Chondrocyte (in vitro differentiated cells): ENCODE data around the gene CASTOR1. TPM values are rescaled to one million over a fixed set of nuclear protein-coding genes. Genes with fewer than 3 reads are reported as not detected.
"Not testable (repeated sequence)": the region's sequence is repeated elsewhere in the genome, so short reads cannot be mapped to it uniquely, and the experiment has no call there.

Source experiments
- DNase-seq: peaks from one replicate; pipeline ENCODE4 v3.0.0; 2021; ENCODE audit warnings: mixed read lengths, low spot score
- H3K27ac Mint-ChIP-seq: one replicate; pipeline ENCODE4 v1.8.0; 2021; ENCODE audit warnings: mild to moderate bottlenecking, moderate library complexity, mixed read lengths; ENCODE audit not compliant: unreplicated experiment
- H3K27me3 Mint-ChIP-seq: 2 replicates; pipeline ENCODE4 v1.8.0; 2021; ENCODE audit warnings: low read depth, mixed read lengths
- H3K36me3 Mint-ChIP-seq: 2 replicates; pipeline ENCODE4 v1.8.0; 2021; ENCODE audit warnings: low read depth, mixed read lengths
- H3K4me1 Mint-ChIP-seq: 2 replicates; pipeline ENCODE4 v1.8.0; 2021; ENCODE audit warnings: low read depth, mild to moderate bottlenecking, mixed read lengths
- H3K4me3 Mint-ChIP-seq: one replicate; pipeline ENCODE4 v1.8.0; 2021; ENCODE audit warnings: mild to moderate bottlenecking, moderate library complexity, mixed read lengths; ENCODE audit not compliant: unreplicated experiment
- H3K9me3 Mint-ChIP-seq: 2 replicates; pipeline ENCODE4 v1.8.0; 2021; ENCODE audit warnings: low read depth, mixed read lengths
- long read RNA-seq: library from polyadenylated mRNA; stranded (forward); transcript quantifications from one replicate; pipeline ENCODE4 v2.0.0, GENCODE V29; 2021
- total RNA-seq: library from RNA; stranded (reverse); gene quantifications from 3 replicates; pipeline ENCODE4 v1.2.1, GENCODE V29; 2021
- TF ChIP-seq, protein P1 (sequence below): fragments of 200-600 bp; sonication (generic); IDR thresholded peaks from 2 replicates; pipeline ENCODE4 v1.5.0; 2021; ENCODE audit warnings: antibody characterized with exemption, mild to moderate bottlenecking, moderate library complexity

The CASTOR1 gene
- total RNA-seq = 12.1 to 18.9 TPM (median 17.0 TPM) in 3 replicates
- long read RNA-seq, transcript CASTOR1-202 (9 exons, 1,623 nt) = major isoform, 11 of 22 reads
- long read RNA-seq, partial matches to known transcripts = 0 of 22 reads
- long read RNA-seq, other reads (novel, unspliced or antisense) = 7 of 22 reads

DNA sequence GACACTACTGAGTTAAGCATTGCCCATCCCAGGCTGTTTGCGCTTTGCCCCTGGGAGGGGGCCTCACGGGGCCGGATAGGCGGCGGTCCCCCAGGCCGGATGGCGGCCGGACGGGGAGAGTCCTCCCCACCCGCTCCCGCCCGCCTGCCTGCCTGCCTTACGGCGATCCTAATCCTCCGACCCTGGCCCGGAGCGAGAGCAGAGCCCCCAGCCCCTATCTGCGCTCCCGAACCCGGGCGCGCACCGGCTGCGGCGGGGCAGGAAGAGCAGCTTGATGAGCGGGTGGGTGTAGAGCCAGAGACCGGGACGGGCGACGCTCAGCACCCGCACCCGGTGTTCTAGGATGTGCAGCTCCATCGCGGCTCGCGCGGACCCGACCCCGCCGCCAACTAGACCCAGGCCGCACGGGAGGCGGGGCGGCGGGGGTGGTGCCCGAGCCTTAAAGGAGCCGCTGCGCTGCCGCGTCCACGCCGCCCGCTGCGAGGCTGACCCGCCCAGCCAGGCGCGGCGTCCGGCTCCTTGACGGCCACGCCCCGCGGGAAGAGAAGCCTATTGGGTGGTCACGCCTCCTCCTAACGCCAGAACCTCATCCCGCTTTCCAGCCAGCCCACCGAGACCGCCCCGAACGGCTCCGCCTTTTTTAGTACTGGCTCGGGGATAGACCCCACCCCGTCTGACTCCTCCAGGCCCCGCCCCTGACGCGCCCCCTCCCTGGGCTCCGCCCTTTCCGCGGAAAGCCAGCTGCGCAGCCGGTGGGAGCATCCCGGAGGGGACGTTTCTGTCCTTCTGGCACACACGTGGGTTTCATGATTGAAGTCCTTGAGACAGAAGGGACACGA is at the start of gene CASTOR1:
Gene CASTOR1, minus strand, starts transcription at position 365 of the 839 bp plus-strand sequence. Its CDS starts 8 bp downstream, at position 357.
- no peaks in the 10 kb centered on the region for H3K9me3 Mint-ChIP-seq

DNA sequence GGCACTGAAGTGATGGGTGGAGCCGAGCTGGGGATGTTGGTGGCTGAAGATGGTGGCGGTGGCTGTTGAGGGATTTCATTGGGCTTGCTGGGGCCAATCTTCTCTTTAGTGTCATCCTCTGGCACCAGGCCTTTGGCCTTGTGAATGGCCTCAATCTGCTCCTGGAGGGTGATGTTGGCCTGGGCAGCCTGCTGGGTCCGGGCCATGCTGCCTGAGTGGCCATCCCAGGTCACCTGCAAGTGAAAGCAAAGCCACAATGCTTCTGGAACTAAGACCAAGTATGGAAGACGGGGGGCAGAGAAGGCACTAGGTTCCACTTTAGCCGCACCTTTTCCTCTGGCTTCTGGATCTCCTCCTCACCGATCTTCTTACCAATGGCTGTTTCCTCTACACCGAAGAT is 49.5 kb upstream of the CASTOR1 start:
- DNase-seq = no peak
- TF ChIP-seq, protein P1, sequence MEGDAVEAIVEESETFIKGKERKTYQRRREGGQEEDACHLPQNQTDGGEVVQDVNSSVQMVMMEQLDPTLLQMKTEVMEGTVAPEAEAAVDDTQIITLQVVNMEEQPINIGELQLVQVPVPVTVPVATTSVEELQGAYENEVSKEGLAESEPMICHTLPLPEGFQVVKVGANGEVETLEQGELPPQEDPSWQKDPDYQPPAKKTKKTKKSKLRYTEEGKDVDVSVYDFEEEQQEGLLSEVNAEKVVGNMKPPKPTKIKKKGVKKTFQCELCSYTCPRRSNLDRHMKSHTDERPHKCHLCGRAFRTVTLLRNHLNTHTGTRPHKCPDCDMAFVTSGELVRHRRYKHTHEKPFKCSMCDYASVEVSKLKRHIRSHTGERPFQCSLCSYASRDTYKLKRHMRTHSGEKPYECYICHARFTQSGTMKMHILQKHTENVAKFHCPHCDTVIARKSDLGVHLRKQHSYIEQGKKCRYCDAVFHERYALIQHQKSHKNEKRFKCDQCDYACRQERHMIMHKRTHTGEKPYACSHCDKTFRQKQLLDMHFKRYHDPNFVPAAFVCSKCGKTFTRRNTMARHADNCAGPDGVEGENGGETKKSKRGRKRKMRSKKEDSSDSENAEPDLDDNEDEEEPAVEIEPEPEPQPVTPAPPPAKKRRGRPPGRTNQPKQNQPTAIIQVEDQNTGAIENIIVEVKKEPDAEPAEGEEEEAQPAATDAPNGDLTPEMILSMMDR = no peak
- Mint-ChIP-seq H3K36me3 (peaks cover 63% of the 10 kb centered on the region), H3K9me3 (no peaks in the 10 kb centered on the region), H3K4me3 (no peak overlapping the region), H3K4me1 (peaks cover 13% of the 10 kb centered on the region), H3K27ac (no peak overlapping the region), H3K27me3 (no peaks in the 10 kb centered on the region)

More for the DNA sequence above, at the start of gene CASTOR1:
- TF ChIP-seq, protein P1 = no peak
- Mint-ChIP-seq H3K4me3 (peak within 1 kb of the TSS; percentile 77), H3K27me3 (no peaks in the 10 kb centered on the region), H3K36me3 (peaks cover 21% of the 10 kb centered on the region), H3K27ac (peak within 1 kb of the TSS; percentile 95), H3K4me1 (peaks cover 31% of the 10 kb centered on the region)
- DNase-seq = peak; percentile 99

DNA sequence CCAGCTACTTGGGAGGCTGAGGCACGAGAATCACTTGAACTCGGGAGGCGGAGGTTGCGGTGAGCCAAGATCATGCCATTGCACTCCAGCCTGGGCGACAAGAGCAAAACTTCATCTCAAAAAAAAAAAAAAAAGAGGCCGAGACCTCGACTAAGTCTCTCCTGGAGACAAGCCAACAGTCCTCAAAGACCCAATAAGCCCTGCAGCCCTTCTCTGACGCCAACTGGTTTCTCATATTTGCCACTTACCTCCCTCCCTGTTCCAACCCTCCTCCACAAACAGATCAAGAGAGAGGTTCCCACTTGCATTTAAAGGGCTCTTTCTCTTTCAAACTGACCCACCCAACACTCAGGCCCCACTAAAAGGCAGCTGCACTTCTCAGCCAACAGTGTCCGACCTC is 49.0 kb upstream of the CASTOR1 start:
- H3K27me3 Mint-ChIP-seq, H3K9me3 Mint-ChIP-seq, H3K27ac Mint-ChIP-seq, DNase-seq, H3K4me3 Mint-ChIP-seq: not testable (repeated sequence)
- H3K4me1 Mint-ChIP-seq = peaks cover 13% of the 10 kb centered on the region
- peaks cover 62% of the 10 kb centered on the region for H3K36me3 Mint-ChIP-seq

GRCh38 chr22:30337461-30337778 is 48.1 kb upstream of the CASTOR1 start:
- Mint-ChIP-seq H3K36me3 (peaks cover 59% of the 10 kb centered on the region), H3K27me3 (no peaks in the 10 kb centered on the region), H3K9me3 (no peaks in the 10 kb centered on the region), H3K4me1 (peaks cover 13% of the 10 kb centered on the region), H3K27ac (no peak overlapping the region), H3K4me3 (no peak overlapping the region)
- DNase-seq = no peak
- TF ChIP-seq, protein P1 = no peak

DNA sequence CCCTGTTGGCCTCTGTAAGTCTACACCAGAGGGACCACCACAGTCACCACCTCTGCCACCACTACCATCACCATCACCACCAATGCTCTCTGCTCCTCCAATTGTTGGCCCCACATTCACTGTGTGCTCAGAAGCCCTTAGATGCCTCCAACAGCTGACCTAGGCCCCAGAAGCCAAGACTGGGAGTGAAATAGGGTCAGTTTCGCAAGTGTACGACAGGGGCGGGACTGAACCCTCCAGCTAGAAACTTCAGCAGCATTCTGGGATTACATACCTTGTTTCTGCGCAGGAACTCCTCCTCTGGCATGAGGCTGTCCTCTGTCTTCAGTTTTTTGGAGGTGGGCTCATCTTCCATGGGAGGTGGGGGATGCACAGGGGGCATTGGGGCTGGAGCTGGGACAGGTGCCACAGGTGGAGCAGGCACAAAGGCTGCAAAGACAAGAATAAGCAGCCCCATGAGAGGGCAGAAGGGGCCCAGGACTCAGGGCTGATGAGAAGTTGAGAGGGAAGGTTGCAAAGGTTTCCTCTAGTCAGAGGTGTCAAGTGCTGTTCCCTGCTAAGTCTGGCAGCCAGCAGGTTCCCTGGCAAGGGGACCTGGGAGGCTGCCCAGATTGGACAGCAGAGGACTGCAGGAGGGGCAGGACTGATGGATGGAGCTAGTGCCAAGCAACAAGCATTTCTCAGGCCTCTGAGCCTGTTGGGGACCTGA is 47.6 kb upstream of the CASTOR1 start:
- H3K27me3 Mint-ChIP-seq = no peaks in the 10 kb centered on the region

More for the DNA sequence above, 47.6 kb upstream of the CASTOR1 start:
- Mint-ChIP-seq H3K9me3 (no peaks in the 10 kb centered on the region), H3K36me3 (peaks cover 54% of the 10 kb centered on the region), H3K4me1 (peaks cover 10% of the 10 kb centered on the region), H3K4me3 (no peak overlapping the region), H3K27ac (no peak overlapping the region)
- TF ChIP-seq, protein P1 = no peak
- no peak for DNase-seq
